Subcutaneous adipose tissue (tissue), 4 donors: ENCODE measurements around the gene NYAP1. TPM values are rescaled to one million over a fixed set of nuclear protein-coding genes. Genes with fewer than 3 reads are reported as not detected.

Experiments used
- total RNA-seq, 4 donors: library from RNA; depleted of rRNA; stranded (reverse); fragments of >200 nt; gene quantifications; one replicate each; pipeline ENCODE4 v1.1.0, GENCODE V29; 2016
- TF ChIP-seq, protein P1 (sequence below): fragments of 450-650 bp; IDR thresholded peaks from one replicate; pipeline ENCODE4 v1.5.1; 2016; ENCODE audit warnings: low read depth, mild to moderate bottlenecking, control low read depth, antibody characterized with exemption, moderate library complexity

The NYAP1 gene
- total RNA-seq, 4 donors from 2014 or later, result 0.17 to 0.22 TPM; not detected in 2

DNA sequence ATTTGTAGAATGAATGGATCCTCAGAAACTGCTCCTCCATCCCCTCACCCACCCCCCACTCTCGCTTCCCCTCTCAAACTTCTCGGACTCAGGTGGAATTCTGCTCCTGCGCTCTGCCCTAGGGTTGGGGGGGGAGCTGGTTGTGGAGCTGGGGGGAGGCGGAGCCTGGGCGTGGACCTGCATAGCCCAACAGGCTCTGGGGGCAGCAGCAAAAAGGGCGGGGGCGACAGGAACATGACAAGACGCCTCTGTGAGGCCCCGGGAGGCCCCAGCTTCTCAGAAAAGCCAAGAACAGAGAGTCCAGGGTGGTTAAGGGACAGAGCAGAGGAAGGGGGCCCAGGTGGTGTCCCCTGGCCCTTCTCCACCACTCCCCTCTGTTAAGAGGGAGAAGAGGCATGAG is 8.2 kb upstream of the NYAP1 start:
- TF ChIP-seq, protein P1, sequence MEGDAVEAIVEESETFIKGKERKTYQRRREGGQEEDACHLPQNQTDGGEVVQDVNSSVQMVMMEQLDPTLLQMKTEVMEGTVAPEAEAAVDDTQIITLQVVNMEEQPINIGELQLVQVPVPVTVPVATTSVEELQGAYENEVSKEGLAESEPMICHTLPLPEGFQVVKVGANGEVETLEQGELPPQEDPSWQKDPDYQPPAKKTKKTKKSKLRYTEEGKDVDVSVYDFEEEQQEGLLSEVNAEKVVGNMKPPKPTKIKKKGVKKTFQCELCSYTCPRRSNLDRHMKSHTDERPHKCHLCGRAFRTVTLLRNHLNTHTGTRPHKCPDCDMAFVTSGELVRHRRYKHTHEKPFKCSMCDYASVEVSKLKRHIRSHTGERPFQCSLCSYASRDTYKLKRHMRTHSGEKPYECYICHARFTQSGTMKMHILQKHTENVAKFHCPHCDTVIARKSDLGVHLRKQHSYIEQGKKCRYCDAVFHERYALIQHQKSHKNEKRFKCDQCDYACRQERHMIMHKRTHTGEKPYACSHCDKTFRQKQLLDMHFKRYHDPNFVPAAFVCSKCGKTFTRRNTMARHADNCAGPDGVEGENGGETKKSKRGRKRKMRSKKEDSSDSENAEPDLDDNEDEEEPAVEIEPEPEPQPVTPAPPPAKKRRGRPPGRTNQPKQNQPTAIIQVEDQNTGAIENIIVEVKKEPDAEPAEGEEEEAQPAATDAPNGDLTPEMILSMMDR, result no peak

DNA sequence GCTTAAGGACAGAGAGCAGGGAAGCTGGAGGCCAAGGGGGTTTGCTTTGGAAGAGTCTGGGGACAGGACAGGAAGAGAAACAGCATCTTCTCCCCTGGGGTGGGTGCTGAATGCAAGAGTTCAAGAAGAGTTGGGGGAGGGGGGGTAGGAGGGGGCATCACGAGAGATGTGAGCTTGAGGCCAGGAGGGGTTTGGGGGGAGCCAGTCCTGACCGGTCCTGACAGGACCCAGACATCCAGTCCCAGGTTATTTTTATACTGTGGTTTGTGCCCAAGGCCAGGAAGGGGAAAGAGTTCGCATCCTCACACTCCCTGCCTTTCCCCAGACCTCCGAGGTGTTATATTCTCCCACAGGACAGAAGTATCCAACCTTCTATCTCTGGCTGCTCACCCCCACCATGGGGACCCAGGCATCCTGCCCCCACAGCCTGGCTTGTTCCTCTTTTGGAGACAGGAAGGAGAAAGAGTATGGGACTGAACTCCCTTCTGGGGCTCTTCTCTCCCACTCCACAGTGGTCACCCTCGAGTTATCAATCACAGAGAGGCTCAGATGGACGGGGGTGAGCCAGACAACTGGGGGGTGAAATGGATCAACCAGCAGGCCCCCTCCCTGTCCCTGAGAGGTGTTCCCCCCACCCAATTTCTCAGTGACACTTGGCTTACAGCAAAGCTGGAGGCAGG is 7.5 kb upstream of the NYAP1 start:
- TF ChIP-seq, protein P1, result no peak

DNA sequence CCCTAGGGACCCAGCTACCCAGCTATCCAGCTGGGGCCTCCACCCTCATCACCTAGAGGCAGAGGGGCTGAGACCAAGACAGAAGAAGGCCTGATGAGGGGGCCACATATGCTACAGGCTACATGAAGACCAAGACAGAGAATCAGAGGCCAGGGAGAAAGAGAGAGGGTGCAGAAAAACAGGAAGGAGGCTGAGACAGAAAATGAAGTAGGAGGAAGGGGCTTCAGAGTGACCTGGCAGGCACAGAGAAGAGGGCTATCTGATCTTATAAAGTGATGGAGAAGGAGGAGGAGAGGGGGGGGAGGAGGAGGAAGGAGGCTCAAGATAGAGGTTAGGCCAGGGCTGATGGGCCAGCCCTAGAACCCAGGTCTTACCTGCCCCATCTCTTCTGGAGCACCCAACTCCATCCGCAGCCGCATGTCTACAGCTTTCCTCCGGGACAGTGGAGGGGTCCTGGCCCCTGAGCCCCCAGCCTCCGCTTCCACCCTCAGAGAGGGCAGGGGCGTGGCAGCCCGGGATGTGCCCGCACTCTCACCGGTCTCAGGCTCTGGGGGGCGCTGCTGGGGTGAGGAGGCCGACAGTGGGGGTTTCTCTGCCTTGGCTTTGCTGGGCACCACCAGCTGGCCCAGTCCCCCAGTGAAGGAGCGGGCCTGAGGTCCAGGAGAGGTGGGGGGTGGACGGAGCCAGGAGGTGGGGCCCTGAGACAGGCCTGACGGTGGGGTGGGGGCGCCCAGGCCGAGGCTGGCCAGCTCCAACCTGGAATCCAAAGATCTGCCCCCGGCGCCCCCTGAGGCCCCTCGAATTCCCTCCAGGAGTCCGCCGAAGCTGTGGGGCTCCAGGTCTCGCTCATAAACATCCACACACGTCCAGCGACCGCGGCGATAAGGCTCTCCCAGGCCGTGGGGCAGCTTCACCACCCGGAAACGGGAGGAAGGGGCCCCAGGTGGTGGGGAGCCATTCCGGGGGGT is 6.5 kb upstream of the NYAP1 start:
- TF ChIP-seq, protein P1, result no peak

DNA sequence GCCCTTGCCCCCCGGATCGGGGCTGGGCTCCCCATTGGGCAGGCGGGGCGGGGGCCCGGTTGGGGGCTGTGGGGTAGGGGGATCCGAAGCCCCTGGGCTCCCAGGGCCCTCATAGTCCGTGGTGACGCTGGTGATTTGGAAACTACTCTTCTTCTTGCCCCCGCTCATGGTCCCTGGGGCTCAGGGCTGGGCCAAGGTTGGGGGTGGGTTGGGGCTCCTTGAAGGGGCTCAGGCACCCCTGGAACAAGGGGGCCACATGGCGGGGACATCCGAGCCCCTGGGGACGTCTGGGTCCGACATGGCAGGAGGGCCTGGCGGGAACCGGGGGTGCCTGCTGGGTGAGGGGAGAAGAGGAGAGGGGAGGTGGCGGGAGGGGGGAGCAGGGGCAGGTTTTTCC is 5.9 kb upstream of the NYAP1 start:
- TF ChIP-seq, protein P1, result no peak

DNA sequence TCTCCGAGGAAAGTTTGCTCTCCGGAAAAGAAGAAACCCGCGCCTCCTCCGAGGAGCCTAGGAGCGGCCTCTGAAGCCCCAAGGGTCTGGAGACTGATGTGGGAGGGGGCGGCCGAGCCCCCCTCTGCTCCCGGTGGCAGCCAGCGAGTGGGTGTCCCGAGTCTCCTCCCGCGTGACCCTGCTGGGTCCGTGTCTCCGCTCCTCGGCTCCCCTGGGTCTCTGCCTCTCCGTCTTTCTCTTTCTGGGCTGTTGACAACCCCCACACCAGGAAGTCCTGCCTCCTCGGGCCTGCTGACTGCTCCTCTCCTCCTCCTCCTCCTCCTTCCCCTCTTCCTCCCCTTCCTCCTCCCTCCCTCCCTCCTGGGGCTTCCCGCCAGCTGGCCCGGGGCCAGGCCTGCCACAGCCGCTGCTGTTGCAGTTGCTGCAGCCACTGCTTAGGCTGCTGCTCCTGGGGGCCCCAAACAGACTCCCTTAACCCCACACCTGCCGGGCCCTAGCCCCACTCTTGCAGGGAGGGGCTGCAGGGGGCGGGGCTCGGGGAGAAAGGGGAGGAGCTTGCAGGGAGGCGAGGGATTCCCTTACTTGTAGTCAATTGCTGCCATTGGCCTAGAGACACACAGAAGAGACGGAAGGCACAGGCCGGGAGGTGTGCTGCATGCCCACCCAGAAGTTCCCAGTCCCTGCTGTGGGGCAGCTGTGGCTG is 4.6 kb upstream of the NYAP1 start, which contains the start of gene TSC22D4:
TSC22D4 (minus strand) TSS at position 257 of the 703 bp plus-strand sequence. CDS start 1,176 bp downstream, outside the sequence.
- TF ChIP-seq, protein P1, result no peak

DNA sequence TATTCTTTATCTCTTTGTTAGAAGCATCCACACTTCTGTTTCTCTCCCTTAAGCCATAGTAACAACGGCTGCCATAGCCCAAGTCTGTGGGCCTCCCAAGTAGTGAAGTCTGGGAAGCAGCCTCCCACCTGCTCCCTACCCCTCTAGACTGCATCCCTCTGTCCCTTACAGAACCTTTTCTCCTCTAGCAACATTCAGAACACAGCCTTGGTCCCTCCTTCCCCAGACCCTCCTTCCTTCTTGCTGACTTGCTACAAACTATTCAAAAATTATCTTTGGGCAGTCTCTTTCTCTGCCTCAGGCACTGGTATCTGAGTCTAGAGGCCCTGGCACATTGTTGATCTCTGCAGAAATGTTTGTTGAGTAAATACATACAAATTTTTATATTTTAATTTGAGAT is 2.3 kb upstream of the NYAP1 start:
- TF ChIP-seq, protein P1, result no peak
